Stimulated activated naive CD4-positive, alpha-beta T cell treated with Interleukin-2 at 50 U/mL for 16 hours (primary cell): ENCODE measurements around the gene TEAD1.

Experiments used
- DNase-seq: peaks from one replicate; lab custom pipeline; 2025; lab: John Stamatoyannopoulos, UW

Gene TEAD1

DNA sequence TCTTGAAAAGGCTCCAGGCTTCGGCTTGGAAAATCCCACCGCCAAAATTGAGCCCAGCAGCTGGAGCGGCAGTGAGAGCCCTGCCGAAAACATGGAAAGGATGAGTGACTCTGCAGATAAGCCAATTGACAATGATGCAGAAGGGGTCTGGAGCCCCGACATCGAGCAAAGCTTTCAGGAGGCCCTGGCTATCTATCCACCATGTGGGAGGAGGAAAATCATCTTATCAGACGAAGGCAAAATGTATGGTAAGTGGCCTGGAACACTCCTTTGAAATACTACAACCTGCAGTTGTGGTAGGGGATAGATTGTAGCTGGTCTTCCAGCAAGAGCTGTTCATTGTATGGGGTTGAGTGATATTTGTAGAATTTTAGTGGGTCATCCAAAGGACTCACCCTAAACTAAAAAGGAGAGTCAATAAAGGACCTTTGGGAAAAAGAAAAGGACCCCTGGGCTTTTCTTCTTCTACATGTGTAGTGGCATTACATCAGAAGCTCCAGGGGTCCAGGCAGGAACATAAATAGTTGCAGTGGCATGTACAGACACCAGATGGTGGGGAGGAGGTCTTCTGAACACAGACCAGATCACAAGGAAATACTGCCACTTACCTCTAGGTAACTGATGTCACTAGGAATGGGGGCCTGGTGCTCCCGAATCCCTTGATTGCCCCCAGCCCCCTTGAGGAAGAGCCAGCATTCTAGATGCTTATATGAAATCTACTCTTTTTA lies 90.1 kb downstream of the TEAD1 start:
- DNase-seq, result no peak

DNA sequence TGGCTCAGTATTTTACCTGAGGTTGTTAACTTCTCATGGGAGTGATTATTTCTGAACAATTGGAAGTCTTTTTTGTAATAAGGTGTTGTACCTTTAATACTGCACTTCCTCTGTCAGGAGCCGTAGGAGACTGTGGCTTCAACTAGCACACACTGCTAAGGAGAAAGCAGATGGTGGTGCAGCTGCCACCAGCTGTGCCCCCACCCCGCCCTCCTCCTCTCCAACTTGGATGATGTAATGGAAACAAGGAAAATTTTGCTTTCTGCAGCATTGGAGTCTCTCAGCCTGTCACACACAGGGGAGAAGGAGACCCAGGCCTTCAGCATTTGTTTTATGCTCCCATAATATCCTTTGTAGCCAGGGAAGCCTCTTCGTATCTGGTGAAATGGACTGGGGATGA lies 91.2 kb downstream of the TEAD1 start:
- no peak for DNase-seq

DNA sequence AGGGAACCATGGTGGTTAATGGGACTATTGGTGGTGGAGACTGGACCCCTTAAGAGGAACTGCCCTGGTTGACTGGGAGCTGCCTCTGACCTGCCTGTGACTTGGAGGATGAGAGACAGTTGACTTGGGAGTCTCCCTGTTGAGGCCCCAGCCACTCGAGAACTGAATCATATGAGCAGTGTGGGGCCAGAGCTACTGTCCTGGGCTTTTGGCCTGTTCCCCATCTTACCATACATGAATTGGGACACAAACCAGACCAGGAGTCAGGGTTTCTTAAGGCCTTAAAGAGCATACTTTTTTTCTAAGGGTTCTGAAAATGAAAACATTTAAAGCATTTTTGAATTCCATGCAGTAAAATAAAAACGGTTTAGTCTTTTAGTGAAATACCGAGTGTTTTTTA lies 92.8 kb downstream of the TEAD1 start:
- no peak for DNase-seq

DNA sequence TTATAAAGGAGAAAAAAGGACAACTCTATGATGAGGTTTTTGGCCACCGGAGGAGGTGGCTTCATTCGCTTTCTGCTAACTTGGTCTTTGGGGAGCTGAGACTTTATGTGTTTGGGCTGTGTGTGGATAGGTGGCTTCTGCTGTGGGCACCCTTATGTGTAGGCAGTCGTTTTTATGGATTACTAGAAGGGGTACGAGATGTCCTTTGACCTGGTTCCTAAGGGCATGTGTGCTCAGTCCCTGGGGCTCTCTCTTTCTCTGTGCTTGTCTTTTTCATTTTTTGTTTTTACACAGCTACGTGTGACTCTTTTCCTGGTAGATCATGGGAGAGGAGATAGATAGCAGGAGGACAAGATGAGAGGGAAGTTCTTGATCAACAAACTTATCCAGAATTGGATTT lies 93.4 kb downstream of the TEAD1 start:
- no peak for DNase-seq

DNA sequence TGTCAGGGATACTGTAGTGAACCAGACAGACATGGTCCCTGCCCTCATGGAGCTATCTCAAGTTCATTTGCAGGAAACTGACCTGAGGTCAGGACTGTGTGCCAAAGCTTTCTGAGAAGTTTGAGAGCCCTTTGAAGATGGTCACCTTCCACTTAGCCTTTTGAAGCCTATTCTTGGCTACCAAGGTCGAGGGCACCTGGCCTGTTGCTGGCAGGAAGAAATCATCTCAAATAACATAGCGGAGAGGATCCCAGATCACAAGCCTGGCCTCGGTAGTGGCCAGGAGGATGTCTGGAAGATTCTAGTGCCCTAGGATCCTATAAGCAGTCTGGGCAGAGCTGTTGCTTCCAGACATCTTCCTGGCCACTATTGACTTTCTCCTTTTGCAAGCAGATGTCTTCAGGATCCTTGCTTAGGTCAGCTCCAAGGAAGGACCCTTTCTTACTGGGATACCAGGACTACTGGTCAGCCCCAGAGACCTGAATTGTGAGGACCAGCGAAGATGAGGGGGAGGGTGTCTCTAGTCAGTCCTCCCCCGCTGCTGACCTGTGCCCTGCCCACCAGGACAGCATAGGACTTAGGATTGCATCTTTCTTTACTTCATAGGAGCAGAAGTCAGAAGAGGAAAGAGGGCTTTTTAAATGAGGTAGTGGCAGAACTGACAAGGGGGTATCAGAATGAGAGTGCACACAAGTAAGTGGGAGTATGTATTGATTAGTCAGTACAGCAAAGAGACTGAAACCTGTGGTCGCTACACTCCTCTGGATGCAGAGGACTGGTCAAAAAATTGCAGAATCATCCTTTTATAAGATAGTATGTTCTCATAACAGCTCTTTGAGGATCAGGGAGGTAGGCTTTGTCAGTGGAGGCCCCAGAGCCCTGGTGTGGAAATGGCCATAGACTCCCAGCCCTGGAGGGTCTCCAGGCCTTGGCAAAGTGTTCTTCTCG lies 94.8 kb downstream of the TEAD1 start:
- DNase-seq, result no peak

DNA sequence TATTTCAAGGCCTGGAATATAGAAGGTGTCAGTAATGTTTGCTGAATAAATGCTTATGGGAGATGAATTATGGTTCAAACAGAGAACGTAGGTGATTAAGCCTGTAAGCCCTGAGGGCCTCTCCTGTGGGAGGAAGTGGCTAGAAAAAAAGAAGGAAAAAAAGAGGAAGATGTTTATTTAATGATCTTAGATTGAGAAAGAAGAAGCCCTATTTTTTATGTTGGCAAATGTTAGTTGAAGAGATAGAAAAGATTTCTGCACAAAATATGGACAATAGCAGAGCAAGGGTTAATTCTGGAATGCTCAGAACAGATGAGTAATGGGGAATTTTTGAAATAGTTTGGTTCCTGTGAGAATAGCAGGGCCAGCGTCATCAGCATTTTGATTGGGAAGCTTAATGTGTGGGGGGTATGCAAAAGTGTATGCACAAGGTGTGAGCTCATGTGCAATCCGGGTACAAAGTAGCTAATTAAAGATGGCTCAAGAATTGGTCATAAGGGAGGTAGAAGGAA lies 95.7 kb downstream of the TEAD1 start:
- no peak for DNase-seq

DNA sequence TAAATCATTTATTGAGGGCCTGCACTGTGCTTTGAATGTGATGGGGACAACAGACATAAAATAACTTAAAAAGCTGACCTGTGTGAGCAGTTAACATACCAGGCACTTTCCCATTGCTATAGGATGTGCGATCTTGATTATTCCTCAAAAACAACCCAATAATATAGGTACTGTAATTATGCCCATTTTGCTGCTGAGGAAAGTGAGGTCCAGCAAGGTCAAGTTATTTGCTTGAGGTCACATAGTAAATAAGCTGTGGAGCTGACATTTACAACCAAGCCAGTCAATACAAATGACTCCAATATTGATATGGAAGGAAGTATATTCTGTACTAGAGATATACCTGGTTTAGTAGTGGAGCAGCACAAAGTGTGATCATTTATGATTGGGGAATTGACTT lies 96.2 kb downstream of the TEAD1 start:
- DNase-seq, result no peak

DNA sequence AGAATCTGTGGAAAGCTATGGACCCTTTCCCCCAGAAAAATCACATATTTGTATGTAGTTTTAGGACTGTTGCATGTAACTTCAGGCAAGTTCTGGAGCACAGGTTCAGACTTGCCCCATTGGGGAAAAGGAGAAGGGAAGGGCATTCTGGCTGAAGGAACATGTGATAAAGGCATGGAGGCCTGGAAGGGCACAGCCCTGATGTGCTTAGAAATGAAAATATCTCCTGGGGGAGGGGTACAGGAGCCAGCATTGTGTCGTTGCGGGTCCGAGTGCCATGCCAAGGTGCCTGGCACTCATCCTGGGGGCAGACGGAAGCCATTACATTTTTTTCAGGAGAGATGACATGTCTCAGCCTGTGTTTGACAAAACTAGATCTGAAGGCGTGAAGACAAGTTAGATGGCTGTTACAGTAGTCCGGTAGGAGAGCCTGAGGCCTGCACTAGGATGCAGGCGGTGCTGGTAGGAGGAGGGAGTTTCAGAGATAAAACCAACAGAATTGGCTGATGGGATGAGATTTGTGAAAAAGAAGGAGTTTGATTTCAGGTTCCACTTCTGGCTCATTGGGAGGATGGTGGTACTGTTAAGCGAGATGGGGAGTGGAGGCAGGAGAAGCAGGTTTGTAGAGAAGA lies 96.9 kb downstream of the TEAD1 start:
- DNase-seq, result no peak

DNA sequence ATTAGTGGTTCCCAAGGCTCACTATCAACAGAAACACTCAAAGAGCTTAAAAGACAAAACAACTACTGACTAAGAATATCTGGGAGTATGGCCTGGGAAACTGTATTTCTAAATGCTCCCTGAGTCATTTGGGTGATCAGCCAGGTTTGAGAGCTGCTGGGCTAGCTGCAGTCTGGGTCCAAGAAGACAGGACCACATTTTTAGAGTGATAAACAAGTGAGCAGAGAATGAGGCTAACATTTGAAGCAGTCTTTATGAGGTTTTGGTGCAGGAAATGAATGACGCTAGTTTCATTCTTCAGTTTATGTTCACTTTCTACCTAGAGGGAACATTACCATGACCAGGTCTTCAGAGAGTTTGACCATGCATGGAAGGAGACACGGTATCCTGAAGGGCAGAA lies 97.7 kb downstream of the TEAD1 start:
- DNase-seq, result no peak

DNA sequence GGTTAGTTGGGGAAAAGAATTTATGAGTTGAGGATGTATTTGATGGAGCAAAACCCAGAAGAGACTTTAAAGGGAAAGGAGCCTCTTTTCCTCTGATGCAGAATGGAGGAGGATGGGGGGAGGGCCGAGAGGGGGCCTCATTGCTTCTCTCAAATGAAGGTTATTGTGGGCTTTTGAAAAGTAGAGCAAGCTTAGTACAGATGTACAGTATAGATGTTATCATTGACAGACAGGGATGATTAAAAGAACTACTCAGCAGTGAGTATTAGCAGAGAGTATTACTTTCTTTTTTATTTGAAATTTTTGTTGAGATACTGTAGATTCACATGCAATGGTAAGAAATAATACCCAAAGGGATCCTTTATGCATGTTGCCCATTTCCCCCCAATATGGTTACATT lies 98.1 kb downstream of the TEAD1 start:
- no peak for DNase-seq

DNA sequence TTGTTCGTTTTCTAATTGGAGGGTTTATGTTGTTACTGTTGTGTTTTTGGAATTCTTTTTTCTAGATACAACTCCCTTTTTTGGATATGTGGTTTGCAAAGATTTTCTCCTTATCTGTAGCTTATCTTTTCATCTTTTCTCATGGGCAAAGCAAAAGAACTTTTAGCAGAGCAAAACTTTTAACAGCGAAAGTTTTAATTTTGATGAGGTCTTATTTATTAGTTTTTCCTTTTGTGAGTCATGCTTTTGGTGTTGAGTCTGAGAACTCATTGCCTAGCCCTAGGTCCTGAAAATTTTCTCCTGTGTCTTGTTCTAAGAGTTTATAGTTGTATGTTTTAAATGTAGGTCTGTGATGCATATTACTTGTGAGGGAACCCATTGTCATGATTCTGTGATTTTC lies 99.4 kb downstream of the TEAD1 start:
- no peak for DNase-seq

DNA sequence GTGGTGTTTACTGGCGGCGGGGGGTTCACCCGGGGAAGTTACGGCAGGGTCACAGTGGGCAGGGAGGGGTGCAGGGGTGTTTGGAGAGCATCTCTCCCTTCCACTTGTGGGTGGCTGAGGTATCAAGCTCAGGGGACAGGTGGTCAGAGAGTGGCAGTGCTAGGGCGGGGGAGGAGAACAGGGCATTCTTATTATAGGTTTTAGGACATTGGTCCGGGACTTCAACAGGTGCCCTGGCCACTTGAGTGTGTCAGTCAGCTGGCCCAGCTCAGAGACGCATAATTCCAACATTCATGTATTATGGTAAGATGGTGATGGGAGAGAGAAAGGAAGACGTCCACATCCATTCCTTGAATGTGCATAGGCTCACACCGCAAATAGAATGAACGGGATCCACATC lies 101.7 kb downstream of the TEAD1 start:
- no peak for DNase-seq

DNA sequence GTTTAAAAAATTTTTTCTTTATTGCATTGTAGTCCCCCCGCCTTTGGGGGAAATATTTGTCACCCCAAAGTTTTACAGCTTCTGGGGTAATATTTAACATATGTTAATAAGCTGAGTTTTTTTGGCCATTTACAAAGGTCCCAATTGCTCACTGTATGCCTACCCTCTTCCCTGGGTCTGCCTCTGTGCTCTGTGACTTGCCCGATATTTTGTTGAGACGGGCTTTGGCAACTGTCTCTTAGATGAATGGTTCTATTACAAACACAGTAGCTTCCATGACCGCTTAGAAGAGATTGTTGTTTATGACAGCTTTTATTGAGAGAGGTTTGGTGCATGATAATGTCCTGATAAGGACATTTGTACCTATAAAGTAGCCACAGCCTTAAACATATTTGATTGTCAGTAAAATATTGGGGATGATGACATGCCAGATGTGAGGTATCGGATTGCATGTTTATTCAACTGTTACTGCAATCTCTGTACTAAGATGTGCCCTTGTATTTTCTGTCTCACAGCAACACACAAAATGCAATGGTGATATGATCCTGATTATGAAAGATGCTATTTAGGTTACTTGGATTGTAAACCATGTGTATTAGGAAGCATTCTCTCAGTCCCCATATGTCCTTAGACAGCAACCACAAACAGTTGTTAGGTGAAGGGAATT lies 103.1 kb downstream of the TEAD1 start:
- no peak for DNase-seq

DNA sequence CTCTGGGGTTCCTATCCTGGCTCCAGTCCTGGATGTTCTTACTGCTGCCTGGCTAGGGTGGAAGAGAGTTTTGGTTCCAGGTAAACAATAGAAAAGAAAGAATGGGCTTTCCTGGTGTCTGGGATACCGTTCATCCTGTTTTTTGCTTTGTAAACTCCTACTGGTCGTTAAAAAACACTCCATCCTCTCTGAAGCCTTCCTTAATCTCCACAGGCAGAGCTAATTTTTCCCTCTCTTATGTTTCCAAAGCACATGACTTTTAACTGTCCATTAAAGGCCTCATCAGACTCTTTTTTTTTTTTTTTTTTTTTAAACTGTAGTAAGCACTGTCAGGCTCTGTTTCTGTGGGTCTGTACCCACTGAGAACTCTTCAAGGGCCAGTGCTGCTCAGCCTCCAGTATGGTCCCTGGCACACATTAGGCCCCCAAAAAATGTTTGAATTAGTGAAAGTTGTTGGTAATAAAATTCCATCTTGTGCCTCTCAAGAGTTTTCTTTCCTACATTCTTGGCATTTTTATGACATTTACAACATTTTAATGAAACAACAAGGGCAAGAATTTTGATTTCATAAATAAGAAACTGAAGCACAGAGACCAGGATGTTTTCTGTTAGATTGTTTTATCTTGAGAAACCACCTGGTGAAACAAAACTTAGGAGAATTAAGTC lies 104.2 kb downstream of the TEAD1 start:
- DNase-seq, result no peak

DNA sequence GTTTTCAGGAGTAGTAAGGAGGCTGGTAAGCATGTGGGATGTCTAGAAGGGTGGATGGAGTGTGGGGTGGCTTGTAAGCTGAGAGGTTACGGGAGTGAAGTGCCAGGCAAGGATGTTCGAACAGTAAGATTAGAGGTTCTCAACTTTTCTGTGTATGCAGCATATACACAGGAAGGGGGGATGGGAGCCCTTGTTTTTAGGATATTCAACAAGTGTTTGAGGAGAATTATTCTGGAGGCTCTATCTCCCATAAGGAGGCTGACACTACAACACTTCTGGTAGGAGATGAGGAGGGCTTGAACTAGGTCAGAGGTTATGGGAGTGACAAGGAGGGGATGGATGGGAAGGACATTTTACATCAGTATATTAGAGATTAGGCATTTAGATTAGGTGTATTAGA lies 109.5 kb downstream of the TEAD1 start:
- DNase-seq, result no peak

DNA sequence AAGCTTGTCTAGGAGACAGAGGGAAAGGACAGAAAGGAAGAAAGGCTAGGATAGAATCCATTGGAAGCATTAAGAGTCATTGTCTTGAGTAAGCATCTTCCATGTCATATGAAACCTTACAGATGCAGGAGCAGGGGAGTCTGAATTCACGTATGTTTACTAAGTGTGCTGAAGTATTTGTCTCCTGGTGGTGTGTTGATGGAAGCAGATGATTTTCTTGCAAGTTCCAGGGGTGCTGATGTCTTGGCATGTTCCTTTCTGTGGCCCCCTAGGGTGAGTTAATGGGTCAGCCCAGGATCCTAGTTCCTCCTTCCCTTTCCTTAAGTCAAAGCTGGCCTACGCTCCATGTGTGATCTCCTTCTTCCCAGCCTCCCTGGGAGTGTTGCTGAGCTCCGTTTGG lies 110.2 kb downstream of the TEAD1 start:
- no peak for DNase-seq

DNA sequence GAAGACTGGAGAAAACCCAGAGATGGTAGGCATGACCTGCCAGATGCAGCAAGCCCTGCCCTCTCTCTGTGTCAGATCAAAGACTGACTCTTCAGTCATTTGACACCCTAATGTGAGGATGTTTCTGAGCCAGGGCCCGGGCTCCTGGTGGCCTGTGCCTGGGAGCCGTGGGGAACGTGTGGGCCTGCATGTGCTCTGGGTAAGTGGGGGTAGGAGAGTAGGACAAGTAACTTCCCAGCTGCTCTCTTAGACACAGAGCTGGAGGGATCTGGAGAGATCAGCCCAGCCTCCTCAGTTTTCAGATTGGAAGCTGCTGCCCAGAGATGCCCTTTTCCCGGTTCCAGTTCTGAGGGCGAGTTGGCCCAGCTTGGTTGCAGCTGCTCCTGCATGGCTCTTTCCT lies 110.8 kb downstream of the TEAD1 start:
- DNase-seq, result no peak

DNA sequence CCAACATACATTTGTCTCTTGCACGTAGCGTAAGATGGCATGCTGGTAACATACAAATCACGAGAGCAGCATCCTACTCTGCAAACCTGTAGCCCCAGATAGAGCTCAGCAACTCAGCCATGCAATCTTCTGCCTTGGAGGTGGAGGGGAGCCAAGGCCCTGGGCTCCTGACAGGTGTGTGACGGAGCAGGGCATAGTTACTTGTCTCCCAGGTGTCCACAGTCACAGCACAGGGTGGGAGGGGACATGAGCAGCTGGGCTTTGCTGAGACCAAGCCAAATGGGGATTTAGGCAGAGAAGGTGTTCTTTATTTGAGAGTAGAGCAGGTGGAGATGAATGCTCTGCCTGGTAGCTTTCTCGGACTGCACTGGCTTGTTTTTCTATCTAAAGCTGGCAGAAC lies 111.7 kb downstream of the TEAD1 start:
- no peak for DNase-seq

DNA sequence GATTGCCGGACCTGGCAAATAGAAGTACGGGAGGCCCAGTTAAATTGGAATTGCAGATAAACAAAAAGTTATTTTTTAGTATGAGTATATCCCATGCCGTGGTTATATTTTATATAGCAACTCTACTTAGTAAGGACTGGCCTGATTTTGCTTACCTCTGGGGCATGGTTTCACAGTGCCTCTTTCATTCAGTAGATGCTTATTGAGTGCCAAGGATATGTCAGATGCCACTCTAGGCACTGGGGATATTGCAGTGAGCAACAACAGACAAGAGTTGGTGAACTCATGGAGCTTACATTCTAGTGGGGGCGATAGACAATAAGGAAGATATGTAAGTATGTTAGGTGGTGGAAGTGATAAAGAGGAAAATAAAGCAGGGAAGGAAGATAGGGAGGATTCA lies 112.2 kb downstream of the TEAD1 start:
- no peak for DNase-seq

DNA sequence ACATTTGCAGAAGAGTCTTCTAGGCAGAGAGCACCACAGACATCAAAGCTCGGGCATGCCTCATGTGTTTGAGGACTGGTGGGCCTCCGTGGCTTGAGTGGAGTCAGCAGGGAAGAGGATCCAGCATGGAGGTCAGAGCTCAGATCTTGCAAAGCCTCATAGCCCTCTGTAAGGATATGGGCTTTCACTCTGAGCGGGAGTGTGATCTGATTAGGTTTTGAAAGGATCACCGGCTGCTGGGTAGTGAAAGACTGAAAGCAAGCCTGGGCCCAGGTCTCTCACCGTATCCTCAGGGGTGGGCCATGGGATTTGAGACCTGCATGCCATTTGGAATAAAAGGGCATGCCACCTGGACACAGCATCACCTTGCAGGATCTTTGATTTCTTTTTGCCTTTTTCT lies 112.7 kb downstream of the TEAD1 start:
- no peak for DNase-seq

DNA sequence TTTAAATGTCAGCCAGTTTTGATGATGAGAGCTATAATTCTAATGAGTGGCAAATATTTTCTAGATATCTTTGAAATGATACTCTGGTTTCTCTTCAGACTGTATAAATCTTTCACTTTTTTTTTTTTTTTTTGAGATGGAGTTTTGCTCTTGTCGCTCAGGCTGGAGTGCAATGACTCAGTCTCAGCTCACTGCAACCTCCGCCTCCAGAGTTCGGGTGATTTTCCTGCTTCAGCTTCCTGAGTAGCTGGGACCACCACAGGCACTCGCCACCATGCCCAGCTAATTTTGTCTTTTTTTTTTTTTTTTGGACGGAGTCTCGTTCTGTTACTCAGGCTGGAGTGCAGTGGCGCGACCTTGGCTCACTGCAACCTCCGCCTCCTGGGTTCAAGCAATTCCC lies 113.6 kb downstream of the TEAD1 start:
- DNase-seq, result no peak

DNA sequence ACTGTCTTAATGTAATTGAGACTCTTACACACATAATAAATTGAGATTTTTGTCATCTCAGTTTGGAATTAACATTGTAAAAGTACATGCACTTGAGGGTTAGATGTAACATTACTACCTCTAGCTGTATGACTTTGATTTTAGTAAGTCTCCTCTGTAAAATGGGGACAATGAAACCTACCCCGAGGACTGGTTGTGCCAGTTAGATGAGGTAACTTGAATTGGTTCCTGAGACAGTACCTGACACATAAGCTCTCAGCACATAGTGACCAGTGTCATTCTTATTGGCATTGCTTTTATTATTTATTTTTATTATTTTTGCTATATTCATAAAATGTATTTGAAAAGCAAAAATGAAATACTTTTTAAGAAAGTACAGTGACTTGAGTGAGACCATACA lies 114.8 kb downstream of the TEAD1 start:
- DNase-seq, result no peak
